NCI-H1930 (cell line): ENCODE measurements around the gene MMP20.

ENCODE experiments used
- DNase-seq, 2 experiments: peaks; one replicate each; lab custom pipeline; 2025; lab: John Stamatoyannopoulos, UW

MMP20 gene

DNA sequence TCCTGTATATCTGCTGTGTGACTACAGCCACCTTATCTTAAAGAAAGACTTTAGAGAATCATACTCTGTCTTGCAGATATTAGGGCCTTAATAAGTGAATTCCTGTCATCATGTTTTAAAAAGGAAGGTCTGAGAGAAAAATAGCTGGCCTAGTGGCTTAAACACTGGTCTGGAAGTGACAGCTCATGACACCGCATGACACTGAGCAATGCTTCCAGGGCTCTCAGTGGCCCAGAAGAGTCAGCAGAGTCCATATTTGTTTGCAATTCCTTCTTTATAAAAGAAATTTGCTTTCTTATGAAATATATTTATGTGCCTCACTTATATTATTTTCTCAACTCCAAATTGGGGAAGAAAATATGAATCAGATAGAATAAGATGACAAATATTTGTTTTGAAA lies 33.0 kb downstream of the MMP20 start:
- no peak for DNase-seq

DNA sequence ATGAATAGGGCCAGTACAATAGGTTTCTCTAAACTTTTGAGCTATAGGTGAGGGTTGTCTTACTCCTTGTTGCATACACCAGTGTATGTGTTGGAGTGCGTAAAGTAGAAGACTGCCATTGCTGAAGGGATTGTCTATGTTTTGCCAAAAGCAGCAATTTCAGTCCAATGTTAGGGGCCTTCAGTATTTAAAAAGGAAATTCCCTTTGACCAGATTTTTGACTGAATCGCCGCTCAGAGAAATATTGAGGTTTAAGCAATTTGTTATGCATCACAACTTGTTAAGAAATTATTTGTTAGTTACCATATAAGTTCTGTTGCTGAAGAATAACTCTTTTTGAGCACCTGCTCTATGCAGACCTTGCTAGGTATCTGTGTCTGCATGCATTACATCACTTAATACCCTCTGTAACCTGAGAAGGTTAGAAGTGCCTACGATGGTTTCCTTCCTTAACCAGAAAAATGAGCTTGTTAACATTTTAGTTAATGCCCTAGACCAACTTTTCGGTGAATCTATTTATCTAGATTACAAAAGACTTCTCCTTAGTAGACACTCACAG lies 33.9 kb downstream of the MMP20 start:
- no peak for DNase-seq

DNA sequence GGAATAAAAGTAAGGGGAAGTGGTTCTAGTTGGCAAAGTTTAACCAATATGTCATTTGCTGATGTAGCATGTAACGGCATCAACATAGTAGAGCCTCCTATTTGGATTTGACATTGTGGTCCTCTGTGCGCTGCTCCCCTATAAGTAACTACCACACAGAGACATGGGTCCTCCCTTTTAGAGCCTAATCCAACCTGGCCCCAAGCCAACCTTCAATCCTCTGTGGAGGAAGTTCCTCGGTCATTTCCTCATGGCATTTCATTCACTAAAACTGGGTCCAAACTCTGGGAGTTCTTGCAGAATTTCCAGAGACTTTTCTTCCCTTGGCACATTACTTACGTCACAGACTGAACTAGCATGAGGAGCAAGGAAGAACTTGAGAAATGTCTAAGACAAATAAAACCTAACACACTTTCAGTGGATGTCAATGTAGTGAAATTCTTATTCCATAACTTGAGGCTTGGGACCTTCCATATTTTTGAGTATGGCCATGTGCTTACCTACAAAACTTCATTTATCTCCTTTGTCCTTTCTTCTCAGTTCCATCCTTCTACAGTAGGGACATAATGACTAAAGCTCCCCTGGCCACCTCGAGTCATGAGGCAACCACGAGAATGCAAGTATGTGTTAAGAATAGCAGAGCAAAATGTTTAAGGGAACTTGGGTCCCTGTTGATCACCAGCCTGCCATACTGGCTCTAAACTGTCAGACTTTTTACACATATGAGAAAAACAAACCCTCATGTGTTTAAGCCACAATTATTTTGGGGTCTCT lies 34.7 kb downstream of the MMP20 start:
- DNase-seq = no peak

DNA sequence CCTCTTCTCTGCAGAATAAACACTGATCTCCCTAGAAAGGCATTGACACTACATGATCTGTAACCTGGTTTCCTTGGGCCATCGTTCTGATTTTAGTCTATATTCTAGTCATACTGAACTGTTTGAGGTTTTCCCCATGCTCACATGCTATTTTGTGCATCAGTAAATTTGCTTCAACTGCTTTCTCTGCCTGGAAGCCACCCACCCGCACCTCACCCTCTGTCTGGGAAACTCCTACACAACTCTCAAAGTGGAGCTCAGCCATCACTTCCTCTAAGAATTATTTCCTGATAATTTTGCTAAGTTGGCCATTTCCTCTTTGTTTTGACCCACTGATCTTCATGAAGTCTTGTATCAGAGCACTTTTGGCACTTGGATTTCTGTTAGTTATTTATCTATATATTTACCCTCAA lies 36.1 kb downstream of the MMP20 start:
- DNase-seq = no peak

DNA sequence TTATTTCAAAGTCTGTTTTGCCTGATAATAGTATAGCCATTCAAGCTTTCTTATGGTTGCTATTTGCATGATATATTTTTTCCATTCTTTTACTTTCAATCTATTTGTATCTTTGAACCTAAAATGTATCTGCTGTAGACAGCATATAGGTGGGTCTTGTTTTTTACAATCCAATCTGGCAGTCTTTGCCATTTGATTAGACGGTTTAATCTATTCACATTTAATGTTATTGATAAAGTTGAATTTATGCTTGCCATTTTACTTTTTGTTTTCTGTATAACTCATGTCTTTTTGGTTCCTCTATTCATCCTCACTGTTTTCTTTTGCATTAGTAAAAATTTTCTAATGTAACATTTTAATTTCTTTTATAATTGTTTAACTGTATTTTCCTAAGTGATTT lies 37.4 kb downstream of the MMP20 start:
- no peak for DNase-seq

DNA sequence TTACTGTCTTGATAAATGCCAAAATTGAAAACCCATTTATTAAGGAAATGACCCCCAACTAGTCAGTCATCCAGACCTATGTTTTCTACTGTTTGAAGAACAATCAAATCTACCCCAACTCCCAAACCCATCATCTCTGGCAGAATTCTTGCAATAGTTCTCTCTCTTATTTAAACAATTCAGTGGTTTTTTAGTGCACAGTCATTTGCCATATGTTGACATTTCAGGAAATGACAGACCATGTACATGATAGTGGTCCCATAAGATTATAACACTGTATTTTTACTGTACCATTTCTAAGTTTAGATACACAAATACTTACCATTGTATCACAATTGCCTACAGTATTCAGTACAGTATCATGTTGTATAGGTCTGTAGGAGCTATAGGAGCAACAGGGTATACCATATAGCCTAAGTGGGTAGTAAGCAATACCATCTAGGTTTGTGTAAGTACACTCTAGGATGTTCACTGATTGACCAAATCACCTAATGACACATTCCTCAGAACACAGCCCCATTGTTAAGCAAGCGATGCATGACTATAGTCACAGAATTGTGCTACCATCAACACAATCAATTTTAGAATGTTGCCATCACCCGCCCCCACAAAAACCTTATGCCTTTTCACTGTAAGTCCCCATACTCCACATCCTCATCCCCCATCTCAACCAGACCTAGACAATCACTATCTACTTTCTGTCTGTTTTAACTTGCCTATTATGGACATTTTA lies 41.8 kb downstream of the MMP20 start:
- DNase-seq = no peak

DNA sequence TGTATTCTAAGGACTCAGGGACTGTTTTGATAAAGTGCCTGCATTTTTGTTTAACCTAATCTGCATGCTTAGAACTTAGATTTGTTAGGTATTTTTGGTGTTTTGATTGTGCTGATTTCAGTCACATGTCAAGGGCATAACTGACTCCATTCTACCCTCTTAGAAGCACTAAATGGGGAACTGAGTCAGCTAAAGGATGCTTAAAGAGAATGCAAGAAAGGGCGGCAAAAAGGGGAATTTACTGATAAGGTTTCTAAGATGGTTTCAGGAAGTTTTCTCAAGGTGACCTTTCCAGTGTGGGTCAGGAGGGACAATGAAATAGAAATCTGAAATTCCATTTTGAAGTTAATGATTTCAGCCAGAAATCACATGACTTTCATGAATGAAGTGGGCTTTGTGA lies 43.0 kb downstream of the MMP20 start:
- DNase-seq = no peak

DNA sequence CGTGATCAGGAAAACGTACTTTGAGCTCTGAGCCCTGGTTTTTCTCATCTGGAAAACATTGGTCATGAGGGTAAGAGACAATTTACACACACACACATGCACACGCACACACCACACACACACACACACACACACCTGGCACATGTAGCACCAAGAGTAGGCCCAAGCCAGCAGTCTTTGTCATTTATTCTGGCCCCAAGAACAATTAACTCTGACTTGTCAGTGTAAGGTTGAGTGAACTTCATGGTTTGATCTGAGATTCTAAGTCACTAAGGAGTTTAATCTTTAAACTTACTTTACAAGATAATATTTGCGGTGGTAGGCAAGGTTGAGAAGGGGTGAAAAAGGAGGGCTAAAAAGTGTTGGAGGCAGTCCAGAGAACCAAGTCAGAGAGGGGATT lies 44.1 kb downstream of the MMP20 start:
- DNase-seq = no peak

DNA sequence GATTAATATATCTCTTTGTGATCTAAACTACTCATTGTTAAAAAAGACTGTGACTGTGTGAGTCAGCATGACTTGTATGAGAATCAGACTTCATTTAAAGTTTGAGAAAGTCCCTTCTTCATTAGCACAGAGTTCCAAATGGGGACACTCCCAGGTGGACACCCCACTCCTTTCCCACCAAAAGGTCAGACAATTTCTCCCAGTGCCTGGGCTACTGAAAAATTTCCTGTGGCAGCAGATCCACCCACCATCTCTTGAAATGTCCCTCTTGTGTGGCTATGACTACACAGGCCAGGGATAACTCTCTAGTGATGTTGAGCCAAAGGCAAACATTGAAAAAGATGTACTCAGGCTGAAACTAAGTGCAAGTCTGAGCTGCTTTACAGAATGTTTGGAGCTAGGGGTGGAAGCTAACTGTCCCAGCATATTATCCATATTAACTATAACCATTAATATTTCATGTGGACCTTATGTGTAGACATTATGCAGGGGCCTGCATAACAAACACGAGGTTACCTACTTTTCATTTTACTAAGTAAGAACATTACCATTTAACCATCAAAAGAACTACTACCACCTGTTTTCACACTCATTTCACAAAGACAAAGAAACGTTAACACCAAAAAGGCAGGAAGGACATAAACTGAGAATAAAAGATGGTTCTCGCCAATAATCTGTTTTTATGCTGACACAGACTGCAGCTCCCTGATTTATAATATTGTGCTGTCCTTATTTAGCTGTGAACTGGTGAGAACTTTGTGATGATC lies 44.8 kb downstream of the MMP20 start:
- no peak for DNase-seq

DNA sequence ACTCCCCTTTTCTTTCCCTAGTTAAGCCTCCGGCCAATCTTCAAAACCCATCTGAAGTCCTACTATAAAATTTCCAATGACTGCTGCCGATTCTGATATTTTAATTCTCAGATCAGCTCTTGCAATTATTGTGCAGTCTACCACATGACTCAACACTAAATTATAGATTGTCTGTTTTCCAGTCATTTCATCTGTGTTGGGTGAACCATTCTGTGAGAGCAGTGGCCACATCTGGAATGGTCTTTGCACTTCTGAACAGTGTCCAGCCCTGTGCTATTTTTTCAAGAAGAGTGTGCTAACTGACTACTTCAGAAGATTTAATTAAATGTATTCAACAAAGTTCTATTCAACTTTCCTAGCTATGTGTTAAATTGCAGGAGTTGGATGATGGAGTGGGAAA lies 47.4 kb downstream of the MMP20 start:
- no peak for DNase-seq

DNA sequence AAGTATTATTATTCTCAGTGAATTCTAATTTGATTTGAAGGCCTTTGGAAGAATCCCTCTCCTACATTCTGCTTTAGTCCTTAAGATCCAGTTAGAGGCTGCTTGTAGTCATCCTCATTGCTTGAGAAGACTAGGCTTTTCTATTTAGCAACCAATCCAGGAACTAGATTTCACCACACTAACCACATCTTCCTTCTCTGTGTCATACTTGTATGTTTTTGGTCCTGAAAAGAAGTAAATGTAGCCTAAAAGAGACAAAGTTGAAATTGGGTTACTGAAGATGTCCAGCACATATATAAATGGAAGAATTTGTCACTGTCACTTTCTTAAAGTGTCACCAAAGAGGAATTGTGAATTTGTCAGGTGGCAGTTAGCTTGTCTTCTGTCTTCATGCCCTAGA lies 48.0 kb downstream of the MMP20 start:
- DNase-seq = no peak

DNA sequence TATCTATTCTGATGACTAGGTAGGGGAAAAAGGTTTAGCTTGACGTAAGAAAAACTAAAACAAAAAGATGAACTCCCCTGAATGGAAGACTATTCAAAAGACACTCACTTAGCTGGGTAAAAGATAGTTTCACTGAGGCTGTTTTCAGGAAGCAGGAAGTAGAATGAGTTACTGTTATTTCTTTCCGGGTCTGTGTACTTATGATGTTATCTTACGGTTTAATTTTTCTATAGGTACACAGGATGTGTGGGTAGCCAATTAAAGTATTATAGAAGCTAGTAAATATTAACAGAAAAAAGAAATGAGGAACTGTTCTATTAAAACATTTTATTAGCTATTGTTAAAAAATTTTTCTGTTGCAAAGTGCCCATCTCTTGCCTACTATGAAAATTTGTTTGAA lies 48.8 kb downstream of the MMP20 start:
- no peak for DNase-seq

DNA sequence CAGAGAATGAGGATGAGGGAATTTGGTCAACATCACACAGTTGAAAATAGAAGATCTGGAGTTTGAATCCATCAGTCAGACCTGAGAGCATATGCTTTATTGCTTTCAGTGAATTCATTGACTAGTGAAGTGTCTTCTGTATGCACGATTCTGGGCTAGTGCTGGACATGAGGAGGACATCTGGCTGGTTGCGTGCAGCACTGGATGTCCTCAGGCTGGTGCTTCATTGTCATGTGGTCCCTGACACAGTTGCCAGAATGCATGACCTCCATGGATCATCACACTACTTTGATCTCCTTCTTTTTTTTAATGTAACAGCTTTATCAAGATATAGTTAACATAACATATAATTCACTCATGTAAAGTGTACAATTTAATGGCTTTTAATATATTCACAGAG lies 50.1 kb downstream of the MMP20 start:
- DNase-seq = no peak

DNA sequence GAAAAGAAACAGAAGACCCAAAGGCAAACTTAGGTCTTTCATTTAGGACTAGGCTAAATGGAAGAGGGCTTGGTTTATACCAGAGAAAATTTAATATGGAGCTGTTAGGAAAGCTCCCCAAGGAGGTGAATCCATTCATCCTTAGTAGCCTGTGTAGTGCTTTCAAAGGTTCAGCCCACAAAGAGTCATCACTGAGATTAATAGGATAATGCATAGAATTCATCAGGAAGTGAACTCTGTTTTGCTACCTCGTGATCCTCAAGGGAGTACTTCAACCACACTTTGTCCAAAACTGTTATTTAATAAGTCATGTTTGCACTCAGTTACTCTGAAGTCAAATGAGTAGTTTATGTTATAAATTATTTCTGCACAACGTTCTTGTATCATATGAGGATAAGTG lies 51.3 kb downstream of the MMP20 start:
- DNase-seq = no peak

DNA sequence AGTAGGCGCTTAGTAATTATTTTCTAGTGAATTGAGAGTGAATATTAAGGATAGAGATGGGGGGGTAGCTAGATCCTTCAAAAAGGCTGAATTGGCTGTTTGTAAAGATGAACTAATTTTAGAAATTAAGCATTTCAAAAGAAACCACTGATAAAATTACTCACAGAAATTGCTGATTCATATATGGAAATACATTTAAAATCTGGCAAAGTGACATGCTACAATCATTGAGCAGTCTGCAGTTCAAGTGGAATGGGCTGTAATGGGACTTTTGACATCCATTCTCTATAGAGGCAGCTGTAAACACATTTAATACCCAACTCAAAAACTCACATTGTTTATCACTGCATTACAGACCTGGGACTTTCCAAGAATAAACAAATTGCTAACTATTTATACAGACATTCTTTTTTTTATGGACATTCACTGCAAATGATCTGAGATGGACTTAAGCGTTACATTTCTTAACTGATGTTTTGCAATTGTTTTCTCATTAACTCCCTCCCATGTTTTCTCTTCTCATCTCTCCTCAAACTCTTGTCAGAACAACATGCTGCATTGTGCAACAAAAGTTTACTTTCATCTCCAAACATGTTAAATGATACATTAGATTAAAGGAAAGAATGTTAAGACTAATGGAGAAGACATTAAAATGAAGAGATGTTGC lies 52.4 kb downstream of the MMP20 start:
- no peak for DNase-seq

DNA sequence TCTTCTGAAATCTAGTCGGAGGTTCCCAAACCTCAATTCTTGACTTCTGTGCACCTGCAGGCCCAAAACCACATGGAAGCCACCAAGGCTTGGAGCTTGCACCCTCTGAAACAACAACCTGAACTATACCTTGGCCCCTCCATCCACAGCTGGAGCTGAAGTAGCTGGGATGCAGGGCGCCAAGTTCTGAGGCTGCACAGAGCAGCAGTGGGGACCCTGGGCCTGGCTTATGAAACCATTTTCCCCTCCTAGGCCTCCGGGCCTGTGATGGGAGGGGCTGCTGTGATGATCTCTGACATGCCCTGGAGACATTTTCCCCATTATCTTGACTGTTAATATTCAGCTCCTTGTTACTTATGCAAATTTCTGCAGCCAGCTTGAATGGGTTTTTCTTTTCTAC lies 56.3 kb downstream of the MMP20 start:
- no peak for DNase-seq

DNA sequence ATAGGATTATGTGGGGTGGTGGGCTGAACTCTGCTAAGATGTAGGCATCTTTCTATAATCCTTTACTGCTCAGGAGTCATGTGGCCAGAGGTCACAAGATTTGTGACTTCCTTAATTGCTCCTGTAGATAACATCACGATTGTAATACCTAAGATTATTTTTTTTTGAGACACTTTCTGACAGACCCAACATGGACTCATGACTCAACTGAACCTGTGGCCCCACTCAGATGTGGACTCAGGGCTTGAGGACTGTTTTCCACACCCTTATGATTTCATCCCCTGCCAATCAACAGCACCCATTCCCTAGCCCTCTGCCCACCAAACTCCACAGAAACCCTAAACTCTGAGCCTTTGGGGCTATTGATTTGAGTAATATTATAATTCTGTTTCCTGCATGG lies 59.0 kb downstream of the MMP20 start:
- no peak for DNase-seq

DNA sequence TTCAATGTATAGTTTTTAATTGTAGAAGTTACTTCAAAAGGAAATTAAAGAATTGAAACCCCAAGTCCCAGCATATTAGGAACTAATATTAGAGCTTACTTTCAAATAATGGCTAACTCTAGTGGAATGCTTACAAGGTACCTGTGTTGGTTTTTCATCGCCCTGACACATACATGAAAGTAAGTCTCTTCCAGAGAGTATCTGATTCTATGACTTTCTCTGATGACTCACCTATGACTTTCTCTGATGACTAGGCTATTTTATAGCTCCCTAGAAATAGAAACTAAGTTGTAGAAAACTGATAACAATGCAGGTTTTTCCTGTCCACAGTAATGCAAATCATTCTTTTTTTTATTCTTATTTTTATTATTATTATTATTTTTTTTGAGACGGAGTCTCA lies 61.0 kb downstream of the MMP20 start:
- DNase-seq = no peak

DNA sequence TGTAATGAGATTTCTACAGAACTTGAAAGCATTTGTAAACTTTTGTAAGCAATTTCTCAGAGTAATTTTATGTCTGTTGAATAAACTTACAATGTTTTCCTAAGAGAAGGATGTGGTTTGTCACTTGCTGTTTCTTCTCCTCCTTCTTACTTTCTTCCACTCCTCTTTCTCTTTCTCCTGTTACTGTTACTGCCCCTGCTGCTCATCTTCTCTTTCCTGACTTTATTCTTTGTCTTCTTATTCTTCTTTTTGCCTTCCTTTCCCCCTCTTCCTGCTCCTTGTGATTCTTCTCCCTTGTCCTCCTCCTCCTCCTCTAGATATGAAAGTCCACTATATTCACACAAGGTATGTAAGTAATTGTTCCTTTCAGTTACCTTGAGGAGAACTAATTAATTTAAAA lies 63.5 kb downstream of the MMP20 start:
- DNase-seq = no peak

DNA sequence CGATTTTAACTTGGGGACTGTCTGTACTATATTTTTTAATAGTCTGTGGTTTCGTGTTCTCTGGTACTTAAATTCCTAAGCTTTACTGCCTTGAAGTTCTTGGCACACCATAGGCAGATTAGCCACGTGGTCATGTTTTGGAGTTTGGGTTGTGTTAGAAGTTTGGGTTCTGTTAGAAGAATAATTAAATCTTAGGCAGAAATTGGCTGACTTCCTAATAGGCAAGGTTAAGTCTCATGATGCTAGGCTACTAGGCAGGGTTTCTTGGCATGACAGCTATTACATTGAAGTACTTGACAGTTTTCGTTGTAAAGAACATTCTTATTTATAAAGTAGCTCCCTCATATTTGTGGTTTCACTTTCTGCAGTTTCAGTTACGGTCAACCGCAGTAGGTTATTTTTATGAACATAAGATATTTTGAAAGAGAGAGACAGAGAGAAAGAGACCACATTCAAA lies 64.5 kb downstream of the MMP20 start:
- DNase-seq = no peak

DNA sequence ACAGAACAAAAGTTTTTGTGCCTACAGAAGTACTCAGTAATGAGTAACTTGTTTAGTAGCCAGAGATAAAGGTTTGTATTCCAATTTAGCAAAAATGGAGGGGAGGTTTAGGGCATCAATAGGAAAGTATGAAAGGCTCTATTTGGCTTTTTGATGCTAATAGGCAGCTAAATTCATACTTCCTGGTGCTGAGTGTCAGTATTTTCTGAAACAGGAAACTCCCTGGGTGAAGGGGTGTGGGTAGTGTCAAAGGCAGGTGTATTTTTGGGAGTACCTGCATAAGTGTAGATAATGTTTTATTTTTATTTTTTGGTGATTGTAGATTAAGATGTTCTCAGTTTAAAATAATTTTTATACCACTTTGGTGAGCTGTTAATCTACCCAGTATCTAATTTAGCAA lies 65.3 kb downstream of the MMP20 start:
- no peak for DNase-seq

DNA sequence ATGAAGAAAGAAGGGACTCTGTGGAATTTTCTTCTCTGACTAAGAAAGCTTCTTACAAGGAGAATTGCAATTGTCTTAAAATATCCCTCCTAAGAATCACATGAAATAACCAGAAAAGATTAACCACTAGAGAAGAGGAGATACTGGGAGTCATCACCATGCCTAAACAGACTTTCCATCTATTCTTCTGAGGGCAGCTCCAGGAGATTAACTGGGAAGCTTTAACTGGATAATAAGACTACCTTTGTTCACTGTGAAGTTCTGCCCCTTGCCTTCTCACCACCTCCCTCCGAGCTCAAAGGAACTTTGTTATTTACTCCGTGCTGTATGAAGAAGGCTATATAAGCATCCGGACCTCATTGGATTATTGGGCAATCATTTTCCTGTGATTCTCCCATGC lies 70.0 kb downstream of the MMP20 start:
- no peak for DNase-seq
